ENCODE measurements around the gene UQCC5. TPM values are rescaled to one million over a fixed set of nuclear protein-coding genes. Genes with fewer than 3 reads are reported as not detected.

Gene UQCC5
- total RNA-seq, 1 donor from 2014 or later, result 1.2 TPM

- no peaks in the 10 kb centered on the region for H3K27me3 ChIP-seq
- no peak overlapping the region for H3K4me3 ChIP-seq
- intact Hi-C loops (cut with DNase I), result no loop called here
- TF ChIP-seq CTCF (IDR thresholded peaks at IDR 0.05) (no peak), POLR2AphosphoS5 (IDR thresholded peaks at IDR 0.05; ENCODE audit: insufficient read depth in 1 of 2, low read depth in 1 of 2) (no peak), POLR2A (IDR thresholded peaks at IDR 0.05) (no peak)
- no peak overlapping the region for H3K27ac ChIP-seq
- H3K36me3 ChIP-seq, result no peaks in the 10 kb centered on the region
- no peaks in the 10 kb centered on the region for H3K9me3 ChIP-seq
- H3K4me1 ChIP-seq, result no peaks in the 10 kb centered on the region
- DNase-seq (ENCODE audit: extremely low spot score in 2 of 2), result no peak
Measured at GRCh38 chr3:52507359-52507758, 29.0 kb upstream of the UQCC5 start.

- TF ChIP-seq POLR2AphosphoS5 (IDR thresholded peaks at IDR 0.05; ENCODE audit: insufficient read depth in 1 of 2, low read depth in 1 of 2) (no peak), CTCF (IDR thresholded peaks at IDR 0.05) (no peak), POLR2A (IDR thresholded peaks at IDR 0.05) (no peak)
- H3K9me3 ChIP-seq, result no peaks in the 10 kb centered on the region
- no peak for DNase-seq (ENCODE audit: extremely low spot score in 2 of 2)
- H3K27me3 ChIP-seq, result no peaks in the 10 kb centered on the region
- no peak overlapping the region for H3K4me3 ChIP-seq
- no peaks in the 10 kb centered on the region for H3K36me3 ChIP-seq
- intact Hi-C loops (cut with DNase I), result no loop called here
- no peaks in the 10 kb centered on the region for H3K4me1 ChIP-seq
- no peak overlapping the region for H3K27ac ChIP-seq
Measured at GRCh38 chr3:52509753-52510328, 26.6 kb upstream of the UQCC5 start.

- TF ChIP-seq POLR2AphosphoS5 (IDR thresholded peaks at IDR 0.05; ENCODE audit: insufficient read depth in 1 of 2, low read depth in 1 of 2), result no peak
- no peak for TF ChIP-seq CTCF (IDR thresholded peaks at IDR 0.05)
- TF ChIP-seq POLR2A (IDR thresholded peaks at IDR 0.05), result no peak
- intact Hi-C loops (cut with DNase I), result no loop called here
- DNase-seq (ENCODE audit: extremely low spot score in 2 of 2), result no peak
- Histone ChIP-seq H3K27ac (no peak overlapping the region), H3K36me3 (no peaks in the 10 kb centered on the region), H3K9me3 (no peaks in the 10 kb centered on the region), H3K27me3 (no peaks in the 10 kb centered on the region), H3K4me3 (no peak overlapping the region), H3K4me1 (no peaks in the 10 kb centered on the region)
Measured at GRCh38 chr3:52511509-52511908, 24.9 kb upstream of the UQCC5 start.

- no peak for TF ChIP-seq CTCF (IDR thresholded peaks at IDR 0.05)
- H3K36me3 ChIP-seq, result no peaks in the 10 kb centered on the region
- H3K27me3 ChIP-seq, result no peaks in the 10 kb centered on the region
- DNase-seq (ENCODE audit: extremely low spot score in 2 of 2), result no peak
- H3K27ac ChIP-seq, result no peak overlapping the region
- no peak overlapping the region for H3K4me3 ChIP-seq
- no peaks in the 10 kb centered on the region for H3K9me3 ChIP-seq
- intact Hi-C loops (cut with DNase I), result no loop called here
- H3K4me1 ChIP-seq, result no peaks in the 10 kb centered on the region
Measured at GRCh38 chr3:52512105-52512504, 24.3 kb upstream of the UQCC5 start.

- TF ChIP-seq CTCF (IDR thresholded peaks at IDR 0.05) (no peak), POLR2A (IDR thresholded peaks at IDR 0.05) (no peak), POLR2AphosphoS5 (IDR thresholded peaks at IDR 0.05; ENCODE audit: insufficient read depth in 1 of 2, low read depth in 1 of 2) (no peak)
- intact Hi-C loops (cut with DNase I), result no loop called here
- Histone ChIP-seq H3K27ac (no peak overlapping the region), H3K4me1 (no peaks in the 10 kb centered on the region), H3K36me3 (no peaks in the 10 kb centered on the region), H3K9me3 (no peaks in the 10 kb centered on the region), H3K27me3 (no peaks in the 10 kb centered on the region), H3K4me3 (no peak overlapping the region)
- no peak for DNase-seq (ENCODE audit: extremely low spot score in 2 of 2)
Measured at GRCh38 chr3:52512727-52513126, 23.7 kb upstream of the UQCC5 start.
